ENCODE results near the gene MAJIN.
A peak's percentile ranks its signal among the peaks of the same experiment; 100 is the strongest.

Gene MAJIN

DNA sequence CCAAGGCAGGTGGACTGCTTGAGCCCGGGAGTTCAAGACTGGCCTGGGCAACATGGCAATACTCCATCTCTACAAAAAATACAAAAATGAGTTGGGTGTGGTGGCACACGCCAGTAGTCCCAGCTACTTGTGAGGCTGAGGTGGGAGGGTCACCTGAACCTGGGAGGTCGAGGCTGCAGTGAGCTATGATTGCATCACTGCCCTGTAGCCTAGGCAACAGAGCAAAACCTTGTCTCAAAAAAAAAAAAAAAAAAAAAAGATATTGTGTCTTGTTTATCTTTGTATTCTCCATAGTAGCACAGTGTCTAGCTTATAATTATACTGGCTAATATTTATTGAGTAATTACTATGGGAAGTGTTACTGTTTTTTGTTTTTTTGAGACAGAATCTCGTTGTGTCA, 20.4 kb downstream of the MAJIN start:
- no peak for ATAC-seq
- TF ChIP-seq ZNF8 (CRISPR knock-in tag; IDR thresholded peaks at IDR 0.05) (no peak), TOX (CRISPR knock-in tag; IDR thresholded peaks at IDR 0.05; ENCODE audit: borderline replicate concordance) (no peak), BACH2 (CRISPR knock-in tag; IDR thresholded peaks at IDR 0.05; ENCODE audit: borderline replicate concordance) (no peak), ESRRG (CRISPR knock-in tag; IDR thresholded peaks at IDR 0.05) (no peak), ZFP3 (CRISPR knock-in tag; IDR thresholded peaks at IDR 0.05) (no peak), GLIS3 (CRISPR knock-in tag; IDR thresholded peaks at IDR 0.05) (no peak), ZNF70 (CRISPR knock-in tag; IDR thresholded peaks at IDR 0.05) (no peak), RARB (CRISPR knock-in tag; IDR thresholded peaks at IDR 0.05) (no peak)

DNA sequence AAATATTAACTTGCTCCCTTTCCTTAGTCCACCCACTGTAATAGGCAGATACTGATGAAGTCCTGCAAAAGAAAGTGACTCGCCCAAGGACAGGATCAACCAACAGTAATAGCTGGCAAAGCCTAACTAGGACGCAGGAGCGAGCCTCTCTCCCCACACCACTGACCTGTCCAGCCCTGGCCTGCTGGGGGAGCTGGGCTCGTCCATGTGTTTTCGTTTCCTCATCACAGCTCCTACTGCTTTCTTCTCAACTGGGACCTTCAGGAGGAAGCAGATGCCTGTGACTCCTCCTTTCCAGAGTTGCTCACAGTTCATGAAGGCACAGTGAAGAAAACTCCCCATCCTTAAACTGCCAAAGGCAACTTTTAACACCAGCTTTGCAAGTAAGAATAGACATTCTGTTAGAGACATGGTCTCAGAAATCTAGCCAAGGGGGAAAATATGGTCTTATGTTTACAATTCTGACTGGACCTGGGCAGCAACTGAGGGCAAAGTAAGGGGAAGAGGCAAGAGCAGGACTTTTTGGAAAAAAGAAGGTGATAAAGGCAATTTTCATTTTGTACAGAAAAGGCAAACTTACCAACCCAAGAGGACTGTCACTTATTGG, 24.6 kb downstream of the MAJIN start:
- no peak; the same call in 2 of the 3 replicates for ATAC-seq
- TF ChIP-seq GLIS3 (CRISPR knock-in tag; IDR thresholded peaks at IDR 0.05) (no peak), ZC3H10 (CRISPR knock-in tag; IDR thresholded peaks at IDR 0.05) (no peak), POU6F1 (CRISPR knock-in tag; IDR thresholded peaks at IDR 0.05; ENCODE audit: borderline replicate concordance, low read depth) (no peak), BACH2 (CRISPR knock-in tag; IDR thresholded peaks at IDR 0.05; ENCODE audit: borderline replicate concordance) (no peak), SNAI2 (CRISPR knock-in tag; IDR thresholded peaks at IDR 0.05) (no peak), TCF4 (CRISPR knock-in tag; IDR thresholded peaks at IDR 0.05; ENCODE audit: borderline replicate concordance) (no peak), CSDC2 (CRISPR knock-in tag; IDR thresholded peaks at IDR 0.05) (no peak), ZNF8 (CRISPR knock-in tag; IDR thresholded peaks at IDR 0.05) (no peak), ZNF565 (CRISPR knock-in tag; conservative IDR thresholded peaks at IDR 0.05; ENCODE audit: low read depth) (no peak)

GRCh38 chr11:64936539-64936938, 35.4 kb downstream of the MAJIN start:
- no peak for TF ChIP-seq ZNF70 (CRISPR knock-in tag; IDR thresholded peaks at IDR 0.05)
- TF ChIP-seq TCF4 (CRISPR knock-in tag; IDR thresholded peaks at IDR 0.05; ENCODE audit: borderline replicate concordance): no peak
- no peak for TF ChIP-seq CSDC2 (CRISPR knock-in tag; IDR thresholded peaks at IDR 0.05)
- no peak for TF ChIP-seq GLIS3 (CRISPR knock-in tag; IDR thresholded peaks at IDR 0.05)
- TF ChIP-seq PPARA (CRISPR knock-in tag; IDR thresholded peaks at IDR 0.05; ENCODE audit: borderline replicate concordance): no peak
- TF ChIP-seq, protein P1, sequence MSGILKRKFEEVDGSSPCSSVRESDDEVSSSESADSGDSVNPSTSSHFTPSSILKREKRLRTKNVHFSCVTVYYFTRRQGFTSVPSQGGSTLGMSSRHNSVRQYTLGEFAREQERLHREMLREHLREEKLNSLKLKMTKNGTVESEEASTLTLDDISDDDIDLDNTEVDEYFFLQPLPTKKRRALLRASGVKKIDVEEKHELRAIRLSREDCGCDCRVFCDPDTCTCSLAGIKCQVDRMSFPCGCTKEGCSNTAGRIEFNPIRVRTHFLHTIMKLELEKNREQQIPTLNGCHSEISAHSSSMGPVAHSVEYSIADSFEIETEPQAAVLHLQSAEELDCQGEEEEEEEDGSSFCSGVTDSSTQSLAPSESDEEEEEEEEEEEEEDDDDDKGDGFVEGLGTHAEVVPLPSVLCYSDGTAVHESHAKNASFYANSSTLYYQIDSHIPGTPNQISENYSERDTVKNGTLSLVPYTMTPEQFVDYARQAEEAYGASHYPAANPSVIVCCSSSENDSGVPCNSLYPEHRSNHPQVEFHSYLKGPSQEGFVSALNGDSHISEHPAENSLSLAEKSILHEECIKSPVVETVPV (CRISPR knock-in tag; IDR thresholded peaks at IDR 0.05): no peak
- no peak for TF ChIP-seq ZNF565 (CRISPR knock-in tag; conservative IDR thresholded peaks at IDR 0.05; ENCODE audit: low read depth)
- TF ChIP-seq TOX (CRISPR knock-in tag; IDR thresholded peaks at IDR 0.05; ENCODE audit: borderline replicate concordance): no peak
- ATAC-seq: no peak

- peak; percentile 30; the same call in 2 of the 3 replicates for ATAC-seq
- no peak for TF ChIP-seq TCF4 (CRISPR knock-in tag; IDR thresholded peaks at IDR 0.05; ENCODE audit: borderline replicate concordance)
- TF ChIP-seq, protein P2, sequence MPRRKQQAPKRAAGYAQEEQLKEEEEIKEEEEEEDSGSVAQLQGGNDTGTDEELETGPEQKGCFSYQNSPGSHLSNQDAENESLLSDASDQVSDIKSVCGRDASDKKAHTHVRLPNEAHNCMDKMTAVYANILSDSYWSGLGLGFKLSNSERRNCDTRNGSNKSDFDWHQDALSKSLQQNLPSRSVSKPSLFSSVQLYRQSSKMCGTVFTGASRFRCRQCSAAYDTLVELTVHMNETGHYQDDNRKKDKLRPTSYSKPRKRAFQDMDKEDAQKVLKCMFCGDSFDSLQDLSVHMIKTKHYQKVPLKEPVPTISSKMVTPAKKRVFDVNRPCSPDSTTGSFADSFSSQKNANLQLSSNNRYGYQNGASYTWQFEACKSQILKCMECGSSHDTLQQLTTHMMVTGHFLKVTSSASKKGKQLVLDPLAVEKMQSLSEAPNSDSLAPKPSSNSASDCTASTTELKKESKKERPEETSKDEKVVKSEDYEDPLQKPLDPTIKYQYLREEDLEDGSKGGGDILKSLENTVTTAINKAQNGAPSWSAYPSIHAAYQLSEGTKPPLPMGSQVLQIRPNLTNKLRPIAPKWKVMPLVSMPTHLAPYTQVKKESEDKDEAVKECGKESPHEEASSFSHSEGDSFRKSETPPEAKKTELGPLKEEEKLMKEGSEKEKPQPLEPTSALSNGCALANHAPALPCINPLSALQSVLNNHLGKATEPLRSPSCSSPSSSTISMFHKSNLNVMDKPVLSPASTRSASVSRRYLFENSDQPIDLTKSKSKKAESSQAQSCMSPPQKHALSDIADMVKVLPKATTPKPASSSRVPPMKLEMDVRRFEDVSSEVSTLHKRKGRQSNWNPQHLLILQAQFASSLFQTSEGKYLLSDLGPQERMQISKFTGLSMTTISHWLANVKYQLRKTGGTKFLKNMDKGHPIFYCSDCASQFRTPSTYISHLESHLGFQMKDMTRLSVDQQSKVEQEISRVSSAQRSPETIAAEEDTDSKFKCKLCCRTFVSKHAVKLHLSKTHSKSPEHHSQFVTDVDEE (CRISPR knock-in tag; IDR thresholded peaks at IDR 0.05): no peak
- TF ChIP-seq ZFP30 (CRISPR knock-in tag; IDR thresholded peaks at IDR 0.05): no peak
- TF ChIP-seq ZFP3 (CRISPR knock-in tag; IDR thresholded peaks at IDR 0.05): no peak
- no peak for TF ChIP-seq PATZ1 (CRISPR knock-in tag; IDR thresholded peaks at IDR 0.05; ENCODE audit: borderline replicate concordance)
- TF ChIP-seq ARNTL (CRISPR knock-in tag; IDR thresholded peaks at IDR 0.05; ENCODE audit: borderline replicate concordance, low read depth): no peak
- no peak for TF ChIP-seq GLIS3 (CRISPR knock-in tag; IDR thresholded peaks at IDR 0.05)
- TF ChIP-seq ZNF8 (CRISPR knock-in tag; IDR thresholded peaks at IDR 0.05): no peak
- no peak for TF ChIP-seq POU6F1 (CRISPR knock-in tag; IDR thresholded peaks at IDR 0.05; ENCODE audit: borderline replicate concordance, low read depth)
- TF ChIP-seq RARB (CRISPR knock-in tag; IDR thresholded peaks at IDR 0.05): no peak
- TF ChIP-seq, protein P1 (CRISPR knock-in tag; IDR thresholded peaks at IDR 0.05): no peak
- no peak for TF ChIP-seq SNAI2 (CRISPR knock-in tag; IDR thresholded peaks at IDR 0.05)
- TF ChIP-seq, protein P3, sequence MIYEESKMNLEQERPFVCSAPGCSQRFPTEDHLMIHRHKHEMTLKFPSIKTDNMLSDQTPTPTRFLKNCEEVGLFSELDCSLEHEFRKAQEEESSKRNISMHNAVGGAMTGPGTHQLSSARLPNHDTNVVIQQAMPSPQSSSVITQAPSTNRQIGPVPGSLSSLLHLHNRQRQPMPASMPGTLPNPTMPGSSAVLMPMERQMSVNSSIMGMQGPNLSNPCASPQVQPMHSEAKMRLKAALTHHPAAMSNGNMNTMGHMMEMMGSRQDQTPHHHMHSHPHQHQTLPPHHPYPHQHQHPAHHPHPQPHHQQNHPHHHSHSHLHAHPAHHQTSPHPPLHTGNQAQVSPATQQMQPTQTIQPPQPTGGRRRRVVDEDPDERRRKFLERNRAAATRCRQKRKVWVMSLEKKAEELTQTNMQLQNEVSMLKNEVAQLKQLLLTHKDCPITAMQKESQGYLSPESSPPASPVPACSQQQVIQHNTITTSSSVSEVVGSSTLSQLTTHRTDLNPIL (CRISPR knock-in tag; IDR thresholded peaks at IDR 0.05; ENCODE audit: low read depth): no peak
Measured at GRCh38 chr11:64935359-64936081, 36.4 kb downstream of the MAJIN start, which contains the start of gene GPHA2. Gene GPHA2 (minus strand): TSS chr11:64935893. CDS start chr11:64935460, 433 bp downstream.
